CD4-positive, alpha-beta T cell treated with Interleukin-17A for 1 hour (primary cell): ENCODE measurements around the gene FUNDC2.
A peak's percentile ranks its signal among the peaks of the same experiment; 100 is the strongest.

Source experiments
- DNase-seq: peaks from one replicate; pipeline ENCODE4 v3.0.0-alpha.2; 2020

FUNDC2 gene

GRCh38 chrX:155070975-155071693 lies 44.5 kb downstream of the FUNDC2 start, which contains the start of the genes BRCC3, CMC4 and MTCP1:
TSS of gene BRCC3 (plus strand) at chrX:155071508. CDS start at chrX:155071528, 20 bp downstream.
TSS of gene CMC4 (minus strand) at chrX:155071136. CDS start at chrX:155064023, 7,113 bp downstream.
TSS of gene MTCP1 (minus strand) at chrX:155071136. CDS start at chrX:155066010, 5,126 bp downstream.
- DNase-seq, result peak; percentile 84

DNA sequence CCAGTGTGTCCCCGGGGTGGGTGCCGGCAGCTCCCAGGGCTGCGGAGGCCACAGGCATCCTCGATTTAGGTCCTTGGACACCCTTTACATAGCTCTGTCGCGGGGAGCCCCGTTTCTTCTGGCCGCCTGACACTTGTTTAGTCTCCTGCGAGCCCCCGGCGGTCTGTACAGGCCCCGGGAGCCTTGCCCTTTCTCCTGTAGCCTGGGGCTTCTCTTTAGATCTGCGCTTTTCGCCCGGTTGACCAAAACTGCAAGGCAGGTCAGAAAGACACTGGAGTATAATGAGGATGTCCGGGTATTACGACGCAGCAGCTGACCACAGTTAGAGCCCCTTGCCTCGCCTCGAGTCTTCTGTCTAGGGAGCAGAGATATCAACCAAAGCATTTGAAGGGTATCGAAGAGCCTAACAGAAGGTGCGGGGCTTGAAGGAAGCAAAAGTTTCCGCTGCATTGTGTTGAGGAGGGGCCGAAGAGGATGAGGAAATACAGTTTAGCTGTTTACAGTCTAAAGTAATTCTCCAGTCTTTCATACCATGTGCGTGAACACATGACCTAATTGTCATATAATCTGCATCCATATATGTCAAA lies 45.1 kb downstream of the FUNDC2 start:
- DNase-seq, result peak; percentile 6

- DNase-seq, result peak; percentile 40
Observed at GRCh38 chrX:155086202-155086840, 59.7 kb downstream of the FUNDC2 start.

GRCh38 chrX:155086961-155087735 lies 60.5 kb downstream of the FUNDC2 start:
- DNase-seq, result no peak

GRCh38 chrX:155094468-155095061 lies 67.9 kb downstream of the FUNDC2 start:
- DNase-seq, result peak; percentile 60

- no peak for DNase-seq
Observed at GRCh38 chrX:155105919-155106318, 79.3 kb downstream of the FUNDC2 start.

- DNase-seq, result no peak
Observed at GRCh38 chrX:155108427-155108826, 81.8 kb downstream of the FUNDC2 start.
